ENCODE results near the gene ADSL.

Gene ADSL

DNA sequence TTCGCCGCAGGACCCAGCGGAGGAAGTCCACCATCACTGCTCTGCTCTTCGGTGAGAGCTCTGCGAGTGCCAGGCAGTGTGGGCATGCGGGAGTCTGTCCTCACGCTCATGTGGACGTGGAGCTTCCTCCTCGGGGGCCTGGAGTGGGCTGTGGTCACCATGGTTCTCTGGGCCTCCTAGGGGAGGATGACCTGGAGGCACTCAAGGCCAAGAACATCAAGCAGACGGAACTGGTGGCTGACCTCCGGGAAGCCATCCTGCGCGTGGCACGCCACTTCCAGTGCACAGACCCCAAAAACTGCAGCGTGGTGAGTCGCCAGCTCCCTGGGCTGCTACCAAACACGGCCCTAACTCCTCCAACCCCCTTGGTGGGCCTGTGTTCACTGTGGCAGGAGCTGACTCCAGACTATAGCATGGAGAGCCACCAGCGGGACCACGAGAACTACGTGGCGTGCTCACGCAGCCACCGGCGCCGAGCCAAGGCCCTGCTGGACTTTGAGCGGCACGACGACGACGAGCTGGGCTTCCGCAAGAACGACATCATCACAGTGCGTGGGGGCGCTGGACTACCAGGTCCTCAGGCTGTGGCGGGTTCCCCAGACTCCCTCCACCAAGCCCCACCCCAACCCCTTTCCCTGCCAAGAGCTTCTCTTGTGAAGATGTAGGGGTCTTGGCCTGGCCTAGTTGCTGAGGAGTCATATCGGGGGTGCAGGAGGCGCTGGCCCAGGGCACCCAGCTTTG, 60.9 kb downstream of the ADSL start:
- no peak for ATAC-seq
- no peak for TF ChIP-seq OSR1 (CRISPR knock-in tag; IDR thresholded peaks at IDR 0.05)
- no peak for TF ChIP-seq BACH2 (CRISPR knock-in tag; IDR thresholded peaks at IDR 0.05; ENCODE audit: borderline replicate concordance)
- TF ChIP-seq GLIS3 (CRISPR knock-in tag; IDR thresholded peaks at IDR 0.05), result no peak
- TF ChIP-seq CREB5 (CRISPR knock-in tag; IDR thresholded peaks at IDR 0.05; ENCODE audit: low read depth), result no peak
- TF ChIP-seq ZFP3 (CRISPR knock-in tag; IDR thresholded peaks at IDR 0.05), result no peak
- TF ChIP-seq TOX (CRISPR knock-in tag; IDR thresholded peaks at IDR 0.05; ENCODE audit: borderline replicate concordance), result no peak
- TF ChIP-seq ZNF70 (CRISPR knock-in tag; IDR thresholded peaks at IDR 0.05), result no peak
- TF ChIP-seq SNAI2 (CRISPR knock-in tag; IDR thresholded peaks at IDR 0.05), result no peak
- no peak for TF ChIP-seq ISL1 (CRISPR knock-in tag; IDR thresholded peaks at IDR 0.05)
- no peak for TF ChIP-seq ZNF565 (CRISPR knock-in tag; conservative IDR thresholded peaks at IDR 0.05; ENCODE audit: low read depth)
- no peak for TF ChIP-seq ESRRG (CRISPR knock-in tag; IDR thresholded peaks at IDR 0.05)
- TF ChIP-seq, protein P1, sequence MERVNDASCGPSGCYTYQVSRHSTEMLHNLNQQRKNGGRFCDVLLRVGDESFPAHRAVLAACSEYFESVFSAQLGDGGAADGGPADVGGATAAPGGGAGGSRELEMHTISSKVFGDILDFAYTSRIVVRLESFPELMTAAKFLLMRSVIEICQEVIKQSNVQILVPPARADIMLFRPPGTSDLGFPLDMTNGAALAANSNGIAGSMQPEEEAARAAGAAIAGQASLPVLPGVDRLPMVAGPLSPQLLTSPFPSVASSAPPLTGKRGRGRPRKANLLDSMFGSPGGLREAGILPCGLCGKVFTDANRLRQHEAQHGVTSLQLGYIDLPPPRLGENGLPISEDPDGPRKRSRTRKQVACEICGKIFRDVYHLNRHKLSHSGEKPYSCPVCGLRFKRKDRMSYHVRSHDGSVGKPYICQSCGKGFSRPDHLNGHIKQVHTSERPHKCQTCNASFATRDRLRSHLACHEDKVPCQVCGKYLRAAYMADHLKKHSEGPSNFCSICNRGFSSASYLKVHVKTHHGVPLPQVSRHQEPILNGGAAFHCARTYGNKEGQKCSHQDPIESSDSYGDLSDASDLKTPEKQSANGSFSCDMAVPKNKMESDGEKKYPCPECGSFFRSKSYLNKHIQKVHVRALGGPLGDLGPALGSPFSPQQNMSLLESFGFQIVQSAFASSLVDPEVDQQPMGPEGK (CRISPR knock-in tag; IDR thresholded peaks at IDR 0.05; ENCODE audit: borderline replicate concordance), result no peak

- TF ChIP-seq CSDC2 (CRISPR knock-in tag; IDR thresholded peaks at IDR 0.05) (no peak), SNAI2 (CRISPR knock-in tag; IDR thresholded peaks at IDR 0.05) (no peak), OSR1 (CRISPR knock-in tag; IDR thresholded peaks at IDR 0.05) (no peak), ISL1 (CRISPR knock-in tag; IDR thresholded peaks at IDR 0.05) (no peak), POU6F1 (CRISPR knock-in tag; IDR thresholded peaks at IDR 0.05; ENCODE audit: borderline replicate concordance, low read depth) (no peak), ZFP30 (CRISPR knock-in tag; IDR thresholded peaks at IDR 0.05) (no peak)
- TF ChIP-seq, protein P1 (CRISPR knock-in tag; IDR thresholded peaks at IDR 0.05; ENCODE audit: borderline replicate concordance), result no peak
- ATAC-seq, result no peak
Measured at GRCh38 chr22:40407831-40408717, 61.8 kb downstream of the ADSL start.

GRCh38 chr22:40408718-40409612, 62.7 kb downstream of the ADSL start:
- ATAC-seq, result no peak
- no peak for TF ChIP-seq ESRRG (CRISPR knock-in tag; IDR thresholded peaks at IDR 0.05)

DNA sequence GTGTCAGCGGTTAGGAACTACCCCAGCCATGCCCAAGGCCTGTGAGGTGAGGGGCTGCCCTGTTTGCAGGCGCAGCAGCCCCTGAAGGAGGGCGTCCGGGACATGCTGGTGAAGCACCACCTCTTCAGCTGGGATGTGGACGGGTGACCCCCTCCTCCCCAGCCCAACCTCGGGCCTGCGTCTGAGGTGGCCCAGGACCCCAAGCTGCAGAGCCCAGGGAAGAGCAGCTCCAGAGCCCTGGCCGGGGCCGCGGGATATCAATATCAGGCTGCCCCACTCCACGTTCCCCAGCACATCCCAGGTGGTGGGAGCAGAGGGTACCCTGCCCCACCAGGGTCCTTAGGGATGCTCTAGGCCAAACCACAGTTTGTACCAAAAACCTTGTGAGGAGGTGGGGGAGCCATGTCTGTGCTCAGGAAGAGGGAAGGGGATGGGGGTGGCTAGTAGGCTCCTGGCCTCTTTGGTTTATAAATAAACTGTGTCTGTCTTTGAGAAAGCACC, 63.4 kb downstream of the ADSL start:
- ATAC-seq, result no peak
- TF ChIP-seq TOX (CRISPR knock-in tag; IDR thresholded peaks at IDR 0.05; ENCODE audit: borderline replicate concordance), result no peak
- no peak for TF ChIP-seq ZC3H10 (CRISPR knock-in tag; IDR thresholded peaks at IDR 0.05)
- TF ChIP-seq BACH2 (CRISPR knock-in tag; IDR thresholded peaks at IDR 0.05; ENCODE audit: borderline replicate concordance), result no peak
- no peak for TF ChIP-seq ESRRG (CRISPR knock-in tag; IDR thresholded peaks at IDR 0.05)
- TF ChIP-seq, protein P2, sequence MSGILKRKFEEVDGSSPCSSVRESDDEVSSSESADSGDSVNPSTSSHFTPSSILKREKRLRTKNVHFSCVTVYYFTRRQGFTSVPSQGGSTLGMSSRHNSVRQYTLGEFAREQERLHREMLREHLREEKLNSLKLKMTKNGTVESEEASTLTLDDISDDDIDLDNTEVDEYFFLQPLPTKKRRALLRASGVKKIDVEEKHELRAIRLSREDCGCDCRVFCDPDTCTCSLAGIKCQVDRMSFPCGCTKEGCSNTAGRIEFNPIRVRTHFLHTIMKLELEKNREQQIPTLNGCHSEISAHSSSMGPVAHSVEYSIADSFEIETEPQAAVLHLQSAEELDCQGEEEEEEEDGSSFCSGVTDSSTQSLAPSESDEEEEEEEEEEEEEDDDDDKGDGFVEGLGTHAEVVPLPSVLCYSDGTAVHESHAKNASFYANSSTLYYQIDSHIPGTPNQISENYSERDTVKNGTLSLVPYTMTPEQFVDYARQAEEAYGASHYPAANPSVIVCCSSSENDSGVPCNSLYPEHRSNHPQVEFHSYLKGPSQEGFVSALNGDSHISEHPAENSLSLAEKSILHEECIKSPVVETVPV (CRISPR knock-in tag; IDR thresholded peaks at IDR 0.05), result no peak
- TF ChIP-seq ARNTL (CRISPR knock-in tag; IDR thresholded peaks at IDR 0.05; ENCODE audit: borderline replicate concordance, low read depth), result no peak
- TF ChIP-seq PPARA (CRISPR knock-in tag; IDR thresholded peaks at IDR 0.05; ENCODE audit: borderline replicate concordance), result no peak
- no peak for TF ChIP-seq RARB (CRISPR knock-in tag; IDR thresholded peaks at IDR 0.05)
- TF ChIP-seq TCF4 (CRISPR knock-in tag; IDR thresholded peaks at IDR 0.05; ENCODE audit: borderline replicate concordance), result no peak
- no peak for TF ChIP-seq SNAI2 (CRISPR knock-in tag; IDR thresholded peaks at IDR 0.05)
- no peak for TF ChIP-seq ZNF8 (CRISPR knock-in tag; IDR thresholded peaks at IDR 0.05)
- no peak for TF ChIP-seq CREB5 (CRISPR knock-in tag; IDR thresholded peaks at IDR 0.05; ENCODE audit: low read depth)
